ENCODE results near the gene PICALM. TPM values are rescaled to one million over a fixed set of nuclear protein-coding genes. Genes with fewer than 3 reads are reported as not detected.

Gene PICALM
- total RNA-seq, 1 donor from 2014 or later = 167 TPM

- intact Hi-C loops (cut with micrococcal nuclease) = no loop called here
Observed at GRCh38 chr11:86087256-86087655, 18.4 kb upstream of the PICALM start.

- intact Hi-C loops (cut with micrococcal nuclease) = no loop called here
Observed at GRCh38 chr11:86081455-86081854, 12.6 kb upstream of the PICALM start.

- intact Hi-C loops (cut with micrococcal nuclease) = no loop called here
Observed at GRCh38 chr11:86079421-86079820, 10.5 kb upstream of the PICALM start.

- intact Hi-C loops (cut with micrococcal nuclease) = no loop called here
Observed at GRCh38 chr11:86073948-86074347, 5.1 kb upstream of the PICALM start.

GRCh38 chr11:86072211-86072610 is 3.3 kb upstream of the PICALM start:
- intact Hi-C loops (cut with micrococcal nuclease) = no loop called here

- intact Hi-C loops (cut with micrococcal nuclease) = no loop called here
Observed at GRCh38 chr11:86070142-86071056, 1.5 kb upstream of the PICALM start.

- intact Hi-C loops (cut with micrococcal nuclease) = loop anchor here (1.0 to 10.0 kb wide), 17 partner anchors 47 to 1015 kb away; partner anchors contain the start of genes CREBZF, EED, HIKESHI and PRSS23
Observed at GRCh38 chr11:86069408-86070101, 671 bp upstream of the PICALM start.

- intact Hi-C loops (cut with micrococcal nuclease) = loop anchor here (1.0 to 10.0 kb wide), 6 partner anchors 213 to 1016 kb away; partner anchors contain the start of genes CCDC83, PRSS23, TMEM126A and TMEM135
Observed at GRCh38 chr11:86068138-86068871, 579 bp downstream of the PICALM start.

GRCh38 chr11:86067851-86068137 is 1.1 kb downstream of the PICALM start:
- intact Hi-C loops (cut with micrococcal nuclease) = loop anchor here (1.0 to 10.0 kb wide), 8 partner anchors 15 to 1017 kb away; partner anchors contain the start of genes CCDC83, PRSS23, TMEM126A and TMEM135

GRCh38 chr11:86067009-86067850 is 1.7 kb downstream of the PICALM start:
- intact Hi-C loops (cut with micrococcal nuclease) = loop anchor here (1.0 to 10.0 kb wide), 6 partner anchors 15 to 1018 kb away; partner anchors contain the start of genes PRSS23, TMEM126A and TMEM135

GRCh38 chr11:86066657-86067008 is 2.3 kb downstream of the PICALM start:
- intact Hi-C loops (cut with micrococcal nuclease) = loop anchor here (1.0 to 10.0 kb wide), 8 partner anchors 8 to 1018 kb away; partner anchors contain the start of genes PRSS23, TMEM126A and TMEM135

GRCh38 chr11:86066033-86066432 is 2.9 kb downstream of the PICALM start:
- intact Hi-C loops (cut with micrococcal nuclease) = loop anchor here (1.0 to 10.0 kb wide), 6 partner anchors 8 to 1019 kb away; partner anchors contain the start of genes PRSS23, TMEM126A and TMEM135

GRCh38 chr11:86064220-86064803 is 4.6 kb downstream of the PICALM start:
- intact Hi-C loops (cut with micrococcal nuclease) = loop anchor here (1.0 to 10.0 kb wide), 2 partner anchors 17 to 1020 kb away; no protein-coding TSS in a partner anchor

GRCh38 chr11:86063536-86063935 is 5.3 kb downstream of the PICALM start:
- intact Hi-C loops (cut with micrococcal nuclease) = loop anchor here (10.0 kb wide), 1 partner anchor 1021 kb away; no protein-coding TSS in a partner anchor

- intact Hi-C loops (cut with micrococcal nuclease) = loop anchor here (10.0 kb wide), 1 partner anchor 1022 kb away; no protein-coding TSS in a partner anchor
Observed at GRCh38 chr11:86062719-86063118, 6.2 kb downstream of the PICALM start.

GRCh38 chr11:86061483-86062205 is 7.2 kb downstream of the PICALM start:
- intact Hi-C loops (cut with micrococcal nuclease) = loop anchor here (10.0 kb wide), 1 partner anchor 1023 kb away; no protein-coding TSS in a partner anchor

GRCh38 chr11:86060544-86060943 is 8.3 kb downstream of the PICALM start:
- intact Hi-C loops (cut with micrococcal nuclease) = loop anchor here (10.0 kb wide), 1 partner anchor 1024 kb away; no protein-coding TSS in a partner anchor

- intact Hi-C loops (cut with micrococcal nuclease) = loop anchor here (1.0 kb wide), 1 partner anchor 8 kb away; no protein-coding TSS in a partner anchor
Observed at GRCh38 chr11:86058360-86058759, 10.5 kb downstream of the PICALM start.

- intact Hi-C loops (cut with micrococcal nuclease) = no loop called here
Observed at GRCh38 chr11:86056351-86056854, 12.5 kb downstream of the PICALM start.
